ENCODE data around the gene STRIP1. TPM values are rescaled to one million over a fixed set of nuclear protein-coding genes. Genes with fewer than 3 reads are reported as not detected.

STRIP1 gene
- total RNA-seq, 1 experiment from 2014 or later: 36.5 TPM

GRCh38 chr1:110067893-110068645, 33.6 kb downstream of the STRIP1 start:
- no peak for DNase-seq
- no peaks in the 10 kb centered on the region for H3K9me2 ChIP-seq (ENCODE audit: insufficient read depth)
- no TSS peak for BruUV-seq (replicated peaks)
- H3K4me2 ChIP-seq: no peak overlapping the region
- H2AFZ ChIP-seq: no peak overlapping the region
- ChIA-PET CTCF (no interaction called here), POLR2A (ENCODE audit: unreplicated experiment) (no interaction called here)
- H3F3A ChIP-seq (ENCODE audit: insufficient read depth, low read depth): peaks cover 10% of the 10 kb centered on the region; the same call in 1 of the 2 replicates
- H3K79me2 ChIP-seq (ENCODE audit: low read depth): no peaks in the 10 kb centered on the region
- TF ChIP-seq EZH2 (IDR thresholded peaks at IDR 0.05; ENCODE audit: low read depth) (no peak), CTCF (conservative IDR thresholded peaks at IDR 0.05) (no peak)
- H3K27me3 ChIP-seq (ENCODE audit: insufficient read depth, low read depth): no peaks in the 10 kb centered on the region
- H4K20me1 ChIP-seq (ENCODE audit: insufficient read depth): no peaks in the 10 kb centered on the region
- H3K4me1 ChIP-seq (replicated peaks; ENCODE audit: insufficient read depth): no peaks in the 10 kb centered on the region
- no peak overlapping the region for H3K4me3 ChIP-seq
- H3K27ac ChIP-seq: no peak overlapping the region
- H3K9me3 ChIP-seq (ENCODE audit: insufficient read depth, low read depth): no peaks in the 10 kb centered on the region
- no peaks in the 10 kb centered on the region for H3K36me3 ChIP-seq (ENCODE audit: low read depth)
- intact Hi-C loops (cut with micrococcal nuclease; ENCODE audit: unreplicated experiment): no loop called here

- Histone ChIP-seq H3K4me3 (no peak overlapping the region), H3K36me3 (ENCODE audit: low read depth) (no peaks in the 10 kb centered on the region), H2AFZ (no peak overlapping the region), H3K27ac (no peak overlapping the region), H4K20me1 (ENCODE audit: insufficient read depth) (no peaks in the 10 kb centered on the region), H3K9me2 (ENCODE audit: insufficient read depth) (no peaks in the 10 kb centered on the region), H3K27me3 (ENCODE audit: insufficient read depth, low read depth) (no peaks in the 10 kb centered on the region), H3K79me2 (ENCODE audit: low read depth) (no peaks in the 10 kb centered on the region), H3K4me2 (no peak overlapping the region), H3K9me3 (ENCODE audit: insufficient read depth, low read depth) (no peaks in the 10 kb centered on the region), H3K4me1 (replicated peaks; ENCODE audit: insufficient read depth) (no peaks in the 10 kb centered on the region), H3F3A (ENCODE audit: insufficient read depth, low read depth) (peaks cover 10% of the 10 kb centered on the region; the same call in 1 of the 2 replicates)
- ChIA-PET POLR2A (ENCODE audit: unreplicated experiment) (no interaction called here), CTCF (interaction anchor here (0.6 kb wide), 1 partner anchor 11 kb away, joined by 4 read pairs; no protein-coding TSS in a partner anchor)
- no TSS peak for BruUV-seq (replicated peaks)
- intact Hi-C loops (cut with micrococcal nuclease; ENCODE audit: unreplicated experiment): no loop called here
- TF ChIP-seq CTCF (conservative IDR thresholded peaks at IDR 0.05) (no peak), EZH2 (IDR thresholded peaks at IDR 0.05; ENCODE audit: low read depth) (no peak)
- no peak for DNase-seq
Measured at GRCh38 chr1:110068646-110069403, 34.4 kb downstream of the STRIP1 start.

GRCh38 chr1:110069404-110070281, 35.2 kb downstream of the STRIP1 start:
- no peaks in the 10 kb centered on the region for H3K9me3 ChIP-seq (ENCODE audit: insufficient read depth, low read depth)
- no peaks in the 10 kb centered on the region for H3K27me3 ChIP-seq (ENCODE audit: insufficient read depth, low read depth)
- CTCF ChIA-PET: interaction anchor here (0.6 kb wide), 1 partner anchor 11 kb away, joined by 4 read pairs; no protein-coding TSS in a partner anchor
- POLR2A ChIA-PET (ENCODE audit: unreplicated experiment): no interaction called here
- no peak overlapping the region for H3K4me2 ChIP-seq
- no peaks in the 10 kb centered on the region for H3K4me1 ChIP-seq (replicated peaks; ENCODE audit: insufficient read depth)
- no peak overlapping the region for H2AFZ ChIP-seq
- H3K79me2 ChIP-seq (ENCODE audit: low read depth): no peaks in the 10 kb centered on the region
- intact Hi-C loops (cut with micrococcal nuclease; ENCODE audit: unreplicated experiment): no loop called here
- H3K4me3 ChIP-seq: no peak overlapping the region
- no peaks in the 10 kb centered on the region for H4K20me1 ChIP-seq (ENCODE audit: insufficient read depth)
- H3F3A ChIP-seq (ENCODE audit: insufficient read depth, low read depth): peaks cover 10% of the 10 kb centered on the region; the same call in 1 of the 2 replicates
- BruUV-seq (replicated peaks): no TSS peak
- no peak for TF ChIP-seq EZH2 (IDR thresholded peaks at IDR 0.05; ENCODE audit: low read depth)
- TF ChIP-seq CTCF (conservative IDR thresholded peaks at IDR 0.05): no peak
- no peak overlapping the region for H3K27ac ChIP-seq
- no peak for DNase-seq
- H3K9me2 ChIP-seq (ENCODE audit: insufficient read depth): no peaks in the 10 kb centered on the region
- H3K36me3 ChIP-seq (ENCODE audit: low read depth): 0 out of 2 replicates have a peak, but pooled peaks cover 2% of the 10 kb centered on the region

All from PC-9 (cell line).